HG03520 (cell line): Measurements from ENCODE around the gene RPTOR.
"Not testable (repeated sequence)": the region's sequence is repeated elsewhere in the genome, so short reads cannot be mapped to it uniquely, and the experiment has no call there.

Experiments used
- ATAC-seq: cut with Tn5 transposase; IDR thresholded peaks from one replicate; pipeline ENCODE4 v1.9.1; 2021; ENCODE audit warnings: mild to moderate bottlenecking, moderate library complexity; ENCODE audit not compliant: unreplicated experiment

The RPTOR gene

DNA sequence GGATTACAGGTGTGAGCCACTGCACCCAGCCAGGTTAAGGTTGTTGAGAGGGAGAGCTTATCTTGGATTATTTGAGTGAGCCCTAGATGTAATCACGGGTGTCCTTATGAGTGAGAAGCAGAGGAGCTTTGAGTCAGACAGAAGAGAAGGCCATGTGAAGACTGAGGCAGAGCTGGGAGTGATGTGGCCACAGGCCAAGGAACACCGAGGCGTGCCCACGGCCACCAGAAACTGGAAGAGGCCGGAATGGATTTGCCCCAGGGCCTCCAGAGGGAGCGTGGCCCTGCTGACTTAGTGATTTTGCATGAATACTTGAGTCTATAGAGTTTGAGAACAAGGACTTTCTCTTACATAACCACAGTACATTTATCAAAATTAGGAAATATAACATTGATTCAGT, 137.7 kb downstream of the RPTOR start:
- no peak for ATAC-seq

DNA sequence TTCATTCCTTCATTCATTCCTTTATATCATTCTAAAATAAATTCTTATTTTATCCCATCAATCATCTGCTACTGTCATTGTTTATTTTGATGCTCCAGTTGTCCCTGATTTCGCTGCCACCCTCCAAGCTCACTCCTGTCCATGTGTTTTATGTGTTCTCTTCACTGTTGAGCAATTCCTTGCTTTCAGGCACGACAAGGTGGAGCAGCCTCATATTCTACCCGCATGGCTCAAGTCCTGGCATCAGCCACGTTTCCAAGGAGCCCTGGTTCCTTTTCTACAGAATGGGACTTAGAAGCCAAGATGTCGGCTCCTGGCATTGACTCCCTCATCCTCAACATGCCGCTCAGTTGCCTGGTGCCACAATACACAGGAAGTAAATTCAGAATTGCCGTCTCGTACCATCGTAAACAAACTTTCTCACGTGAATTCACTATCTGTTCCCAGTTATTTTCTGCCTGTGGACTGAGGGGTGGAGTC, 139.0 kb downstream of the RPTOR start:
- ATAC-seq = no peak

DNA sequence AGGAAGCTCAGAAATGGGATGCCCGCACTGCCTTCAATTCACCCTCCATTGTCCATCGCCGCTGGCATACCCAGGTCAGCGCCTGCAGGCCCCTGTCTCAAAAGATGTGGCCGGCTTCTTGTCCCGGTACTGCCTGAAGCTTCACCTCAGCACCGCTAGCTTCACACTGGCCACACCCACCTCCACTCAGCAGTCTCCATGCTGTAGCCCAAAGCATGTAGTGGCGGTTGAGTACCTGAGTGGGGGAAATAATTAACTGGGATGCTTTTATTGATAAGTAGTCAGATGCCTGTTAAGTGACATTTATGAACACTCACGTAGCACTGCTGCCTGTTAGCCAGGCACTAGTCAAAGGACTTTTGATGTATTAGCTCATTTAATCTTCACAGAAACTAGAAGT, 143.2 kb downstream of the RPTOR start:
- no peak for ATAC-seq

GRCh38 chr17:80689129-80689619, 144.5 kb downstream of the RPTOR start:
- no peak for ATAC-seq

DNA sequence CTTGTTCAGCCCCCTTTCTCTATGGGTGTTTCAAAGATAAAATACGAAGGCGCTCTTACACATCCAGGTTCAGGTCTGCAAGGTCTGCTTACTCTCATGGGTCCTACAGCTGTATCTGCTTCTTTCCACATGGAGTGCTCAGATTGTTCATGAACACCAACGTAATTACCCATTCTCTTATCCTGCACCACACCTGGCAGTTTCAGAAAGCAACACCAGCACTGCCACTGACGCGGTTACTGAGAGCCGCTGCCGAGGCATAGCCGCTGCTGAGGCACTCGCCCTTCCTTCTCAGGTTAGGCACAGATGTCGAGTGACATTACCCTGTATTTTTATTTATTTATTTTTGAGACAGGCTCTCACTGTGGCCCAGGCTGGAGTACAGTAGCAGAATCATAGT, 147.1 kb downstream of the RPTOR start:
- no peak for ATAC-seq

DNA sequence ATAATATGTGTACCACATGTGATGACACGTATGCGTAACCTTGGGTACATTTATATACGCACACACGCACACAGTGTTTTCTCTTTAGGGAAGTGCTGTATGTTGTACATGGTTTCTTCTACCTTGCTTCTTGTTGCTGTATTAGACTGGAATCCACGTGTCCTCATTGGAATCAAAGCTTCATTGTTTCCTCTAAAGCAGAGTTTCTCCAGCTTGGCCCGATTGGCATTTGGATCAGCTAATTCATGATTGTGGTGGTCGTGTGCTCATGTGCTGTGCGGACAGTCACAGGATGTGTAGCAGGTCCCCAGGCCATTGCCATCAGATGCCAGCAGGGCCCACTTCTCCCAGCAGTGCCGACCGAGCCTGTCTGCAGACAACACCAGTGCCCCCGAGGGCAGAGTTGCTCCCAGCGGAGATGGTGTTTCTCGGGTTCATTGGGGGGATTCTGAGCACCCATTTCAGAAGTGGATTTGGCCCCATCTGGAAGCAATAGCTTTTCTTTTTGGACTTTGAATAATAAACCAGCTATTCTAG, 148.4 kb downstream of the RPTOR start:
- ATAC-seq = no peak

DNA sequence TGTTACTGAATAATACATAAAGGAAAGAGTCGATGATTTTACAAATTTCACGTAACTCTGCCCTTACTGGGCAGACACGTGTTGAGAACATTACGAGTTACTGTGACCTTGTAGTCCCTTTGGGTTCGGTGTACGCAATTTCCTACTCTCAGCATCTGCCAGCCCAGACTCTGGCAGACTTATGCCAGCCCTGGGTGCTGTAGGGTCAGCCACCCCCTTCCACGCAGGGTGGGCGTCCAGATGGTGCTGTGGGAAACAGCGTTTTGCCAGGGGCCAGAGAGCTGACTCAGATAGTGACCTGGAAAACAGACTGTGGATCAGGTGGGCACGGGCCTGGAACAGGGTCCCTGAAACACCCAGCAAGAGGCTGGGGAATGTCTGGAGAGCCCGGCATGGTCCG, 148.9 kb downstream of the RPTOR start:
- ATAC-seq = no peak

- no peak for ATAC-seq
Observed at GRCh38 chr17:80694085-80694991, 149.7 kb downstream of the RPTOR start.

DNA sequence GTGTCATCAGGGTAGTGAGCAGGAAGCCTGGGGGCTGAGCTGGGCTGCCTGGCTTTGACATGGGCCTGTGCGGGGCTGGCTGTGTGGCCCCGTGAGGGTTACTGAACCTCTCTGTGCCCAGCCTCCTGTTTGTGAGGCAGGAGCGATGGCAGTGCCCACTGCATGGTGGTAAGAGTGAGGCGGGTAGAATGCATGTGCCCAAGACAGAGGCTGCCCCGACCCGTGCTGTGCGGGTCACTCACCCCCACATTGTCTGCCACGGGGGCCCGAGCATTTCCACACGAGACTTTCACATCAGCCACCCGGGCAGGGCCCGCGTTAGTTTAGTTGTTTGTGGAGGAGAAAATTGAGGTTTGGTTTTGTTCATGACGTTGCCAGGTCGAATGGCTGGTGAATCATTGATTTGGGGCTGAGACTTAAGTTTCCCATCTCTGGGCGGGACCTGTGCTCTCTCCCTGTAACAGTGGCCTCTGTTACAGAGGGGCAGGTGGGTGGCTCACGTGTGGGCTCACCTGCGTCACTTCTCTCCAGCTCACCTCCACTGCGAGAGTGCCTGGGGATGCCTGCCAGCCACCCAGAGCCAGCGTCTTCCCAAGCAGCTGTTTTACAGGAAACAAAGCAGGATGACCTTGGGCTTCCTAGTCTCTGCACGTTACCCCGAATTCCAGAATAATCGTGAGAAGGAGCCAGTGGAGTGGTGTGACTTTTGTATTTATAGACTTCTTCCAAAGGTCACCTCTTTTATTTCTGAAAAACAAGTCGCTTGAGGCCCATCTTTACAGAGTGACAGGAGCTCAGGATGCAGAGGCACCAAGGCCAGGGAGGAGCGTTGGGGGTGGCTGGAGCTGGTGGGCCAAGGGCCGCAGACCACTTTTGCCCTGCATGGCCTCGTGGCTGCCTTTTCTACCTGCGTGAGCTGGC, 150.6 kb downstream of the RPTOR start:
- ATAC-seq = no peak

DNA sequence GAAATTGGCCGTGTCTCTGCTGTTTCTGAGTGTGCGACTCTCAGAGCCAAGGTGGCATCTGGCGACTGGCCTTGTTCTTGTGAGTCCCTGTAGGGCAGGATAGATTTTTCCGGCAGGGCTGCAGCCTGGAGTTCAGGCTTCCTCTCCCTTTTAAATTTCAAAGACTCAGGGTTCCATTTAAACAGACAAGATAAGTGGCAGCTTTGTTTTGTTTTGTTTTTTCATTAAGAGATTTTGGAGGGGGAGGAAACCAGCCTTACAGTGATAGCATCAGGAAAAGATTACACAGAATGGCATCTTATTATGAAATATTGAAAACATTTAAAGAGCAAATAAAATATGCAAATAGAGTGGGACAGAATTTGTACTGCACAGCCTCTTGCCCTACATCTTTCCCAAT, 151.3 kb downstream of the RPTOR start:
- no peak for ATAC-seq

- no peak for ATAC-seq
Observed at GRCh38 chr17:80696456-80696855, 151.8 kb downstream of the RPTOR start.

- ATAC-seq = no peak
Observed at GRCh38 chr17:80696964-80697363, 152.3 kb downstream of the RPTOR start.

DNA sequence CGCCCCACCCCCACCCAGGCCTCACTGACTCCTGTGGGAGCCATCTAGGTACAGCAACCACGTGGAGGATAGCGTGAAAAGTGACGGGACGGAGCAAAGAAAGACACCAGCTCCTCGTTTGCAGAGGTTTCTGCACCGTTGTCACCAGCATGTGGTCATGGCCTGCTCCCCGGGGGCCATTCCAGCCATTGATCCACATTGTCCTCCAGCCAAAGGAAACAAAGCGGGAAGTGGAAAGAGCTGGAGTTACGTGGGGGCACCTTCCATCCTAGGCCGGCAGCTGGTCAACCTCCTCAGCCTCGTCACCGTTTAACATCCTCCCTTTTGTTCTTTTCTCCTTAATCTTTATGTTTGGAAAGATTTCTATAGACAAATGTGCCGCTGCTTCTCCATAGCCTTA, 153.7 kb downstream of the RPTOR start:
- ATAC-seq = no peak

GRCh38 chr17:80699205-80699604, 154.6 kb downstream of the RPTOR start:
- not testable (repeated sequence) for ATAC-seq

- no peak for ATAC-seq
Observed at GRCh38 chr17:80701730-80702129, 157.1 kb downstream of the RPTOR start.

GRCh38 chr17:80702315-80703141, 157.9 kb downstream of the RPTOR start:
- no peak for ATAC-seq

DNA sequence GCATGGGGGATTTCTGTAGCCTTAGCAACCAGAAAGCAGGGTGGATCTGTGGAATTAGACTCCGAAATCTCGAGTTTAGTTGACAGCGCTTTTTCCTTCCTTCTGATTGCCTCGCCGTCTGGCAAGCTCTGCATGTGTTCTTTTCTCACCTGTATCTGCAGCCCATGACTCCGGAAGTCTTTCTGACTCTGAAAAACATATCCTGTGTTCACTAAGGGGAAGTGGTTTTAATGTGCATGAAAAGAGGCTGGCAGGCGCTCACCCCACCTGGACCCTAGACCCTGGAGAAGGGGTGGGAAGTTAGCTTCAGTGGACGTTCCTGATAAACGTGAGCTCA, 158.5 kb downstream of the RPTOR start:
- no peak for ATAC-seq

DNA sequence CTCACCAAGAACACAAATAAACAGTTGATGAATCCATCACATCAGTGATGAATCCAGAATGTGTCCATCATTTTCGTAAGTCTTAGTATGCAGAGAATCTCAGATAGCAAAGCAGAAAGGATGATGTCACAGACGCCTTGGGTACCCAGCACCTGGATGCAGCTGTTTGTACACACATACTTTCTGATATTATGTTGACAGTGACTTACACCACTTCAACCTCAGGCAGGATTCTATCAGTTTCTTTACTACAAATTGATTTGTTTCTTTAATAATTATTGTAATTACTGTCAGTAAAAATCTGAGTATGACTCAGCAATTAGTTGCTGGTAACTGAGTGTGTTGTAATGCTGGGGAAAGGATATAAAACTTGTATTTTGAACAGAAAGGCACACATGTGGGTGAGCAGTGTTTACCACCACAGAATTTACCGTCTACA, 159.8 kb downstream of the RPTOR start:
- no peak for ATAC-seq

- ATAC-seq = no peak
Observed at GRCh38 chr17:80704894-80705293, 160.3 kb downstream of the RPTOR start.

- no peak for ATAC-seq
Observed at GRCh38 chr17:80705988-80706387, 161.3 kb downstream of the RPTOR start.
